Stomach (tissue), 9 donors: ENCODE results near the gene LDB3. TPM values are rescaled to one million over a fixed set of nuclear protein-coding genes. Genes with fewer than 3 reads are reported as not detected.

Experiments
- DNase-seq, 2 donors: peaks; one replicate each; pipeline versions ENCODE4 v3.0.0 to v3.0.0-alpha.2; 2013 to 2019
- H3K27ac ChIP-seq, 5 donors: fragments of 200-600 bp in 4 of 5; sonication (generic) in 4 of 5; one replicate each; pipeline ENCODE4 v1.5.1; 2013 to 2019; ENCODE audit warnings: mild to moderate bottlenecking in 1 of 5, moderate library complexity in 1 of 5
- H3K27me3 ChIP-seq, 3 donors: fragments of 200-600 bp; sonication (generic); one replicate each; pipeline ENCODE4 v1.5.1; 2017 to 2019; ENCODE audit warnings: mixed run types in 1 of 3
- H3K36me3 ChIP-seq, 4 donors: fragments of 200-600 bp; sonication (generic); 1 replicate in 3 of 4; 2 replicates in 1 of 4; pipeline ENCODE4 v1.5.1; 2016 to 2019
- H3K4me1 ChIP-seq, 4 donors: fragments of 200-600 bp; sonication (generic); one replicate each; pipeline ENCODE4 v1.5.1; 2016 to 2019
- H3K4me3 ChIP-seq, 4 donors: fragments of 200-600 bp; sonication (generic) in 3 of 4; one replicate each; pipeline ENCODE4 v1.5.1; 2016 to 2019; ENCODE audit warnings: mild to moderate bottlenecking in 1 of 4
- H3K9me3 ChIP-seq, 4 donors: fragments of 200-600 bp; sonication (generic); one replicate each; pipeline ENCODE4 v1.5.1; 2016 to 2019
- CTCF ChIP-seq, 7 experiments: fragments of 450-650 bp in 4 of 7; fragments of 200-600 bp in 3 of 7; sonication (generic) in 3 of 7; IDR thresholded peaks; one replicate each; pipeline ENCODE4 v1.5.1; 2016 to 2019; ENCODE audit warnings: antibody characterized with exemption in 7 of 7, control low read depth in 2 of 7, mild to moderate bottlenecking in 1 of 7
- EP300 ChIP-seq: sonication (generic); formaldehyde crosslinking; IDR thresholded peaks from one replicate; pipeline ENCODE4 v1.6.1; 2017; ENCODE audit warnings: antibody characterized with exemption
- POLR2A ChIP-seq, 4 donors: fragments of 450-650 bp; IDR thresholded peaks; one replicate each; pipeline ENCODE4 v1.6.1; 2016; ENCODE audit warnings: antibody characterized with exemption in 4 of 4, control low read depth in 2 of 4, mild to moderate bottlenecking in 1 of 4, moderate library complexity in 1 of 4
- POLR2AphosphoS5 ChIP-seq, 3 donors: sonication (generic); formaldehyde crosslinking; IDR thresholded peaks; one replicate each; pipeline ENCODE4 v1.6.1; 2016; ENCODE audit warnings: antibody characterized with exemption in 3 of 3
- WGBS, 5 donors: extraction: QIAGEN DNeasy Blood & Tissue Kit in 3 of 5; methylation state at CpG; one replicate each; pipeline versions ENCODE4 v1.1.5 to v1.1.7; 2013 to 2018; 5-methylcytosine and 5-hydroxymethylcytosine counted together
- intact Hi-C: fragments of 100-400 bp; cut with DNase I; formaldehyde crosslinking; loops from one replicate; pipeline ENCODE4 v1.15.1; 2023; ENCODE audit warnings: low total_unique reads
- polyA plus RNA-seq, 3 donors: library from polyadenylated mRNA; stranded (reverse); fragments of 200-250 nt; gene quantifications; one replicate each; pipeline ENCODE4 v1.2.3, GENCODE V29; 2013
- total RNA-seq, 5 donors: library from RNA; depleted of rRNA; stranded (reverse); fragments of >200 nt; gene quantifications; one replicate each; pipeline versions ENCODE4 v1.1.0 to v1.2.3, GENCODE V29; 2014 to 2016
- donor health status: healthy with polysubstance abuse.
- donor health status: Bipolar disorder and iron deficiency.
- donor health status: healthy.

The LDB3 gene
- total and polyA plus RNA-seq, 8 donors = 0.29 to 8.5 (median 2.5) TPM

GRCh38 chr10:86682675-86683074, 14.4 kb downstream of the LDB3 start:
- no peak overlapping the region for H3K27ac ChIP-seq
- peaks cover 12 to 46% (median 25%) of the 10 kb centered on the region in 4 donors for H3K4me1 ChIP-seq
- 74 to 93% (median 88%) methylated on average over 2 of the region's 2 CpGs for WGBS, 5 donors

DNA sequence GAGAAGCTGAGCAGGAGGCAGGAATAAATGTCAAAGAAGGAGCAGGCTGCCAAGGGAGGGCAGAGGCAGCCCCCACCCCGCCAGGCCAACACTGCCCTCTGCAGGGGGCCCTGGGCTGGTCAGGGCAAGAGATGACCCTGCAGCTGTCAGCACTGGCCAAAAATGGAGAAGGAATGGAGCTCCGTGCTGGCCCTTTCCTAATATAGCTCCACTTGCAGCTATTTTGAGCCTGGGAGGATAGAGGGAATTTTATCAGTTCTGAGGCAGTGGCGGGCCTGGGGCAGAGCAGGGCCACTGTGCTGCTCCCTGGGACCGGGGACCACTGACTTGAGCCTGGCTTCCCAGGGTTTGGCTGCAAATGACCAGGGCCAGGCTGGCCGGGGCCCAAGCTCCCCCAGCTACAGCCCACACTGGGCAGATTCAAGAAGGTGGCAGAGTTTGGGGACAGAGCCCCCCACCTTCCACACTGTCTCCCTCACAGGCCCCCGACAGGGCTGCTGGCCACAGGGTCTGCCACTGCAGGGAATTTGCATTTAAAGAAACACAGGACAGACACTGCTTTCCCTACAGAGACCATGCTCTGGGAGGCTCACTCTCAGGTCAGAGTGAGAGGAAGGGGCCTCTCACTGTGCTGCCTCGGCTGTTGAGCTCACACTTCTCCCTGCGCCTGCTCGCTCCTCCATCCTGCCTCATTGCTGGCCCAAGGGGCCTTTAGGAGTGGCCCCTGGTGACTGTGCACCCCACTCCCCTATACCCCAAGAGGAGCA, 16.2 kb downstream of the LDB3 start:
- intact Hi-C loops = no loop called here

More at GRCh38 chr10:86682675-86683074, 14.4 kb downstream of the LDB3 start:
- no peak for TF ChIP-seq CTCF (IDR thresholded peaks at IDR 0.05)
- no peak for TF ChIP-seq POLR2AphosphoS5 (IDR thresholded peaks at IDR 0.05)
- no peak for TF ChIP-seq EP300
- no peak for TF ChIP-seq POLR2A (IDR thresholded peaks at IDR 0.05)
- Histone ChIP-seq H3K36me3 (peaks cover 0 to 4% (median 0%) of the 10 kb centered on the region in 4 donors), H3K4me3 (no peak overlapping the region), H3K9me3 (no peaks in the 10 kb centered on the region), H3K27me3 (peaks cover 0 to 14% (median 0%) of the 10 kb centered on the region in 3 donors)
- intact Hi-C loops = no loop called here
- no peak for DNase-seq

GRCh38 chr10:86685416-86685815, 17.1 kb downstream of the LDB3 start:
- peaks cover 19 to 56% (median 36%) of the 10 kb centered on the region in 4 donors for H3K4me1 ChIP-seq
- H3K4me3 ChIP-seq = no peak overlapping the region
- H3K27ac ChIP-seq = peak overlapping the region in 4 of 5 donors; percentile 48 to 79 (median 54)
- intact Hi-C loops = no loop called here
- H3K9me3 ChIP-seq = no peaks in the 10 kb centered on the region
- TF ChIP-seq POLR2AphosphoS5 (IDR thresholded peaks at IDR 0.05) = no peak
- TF ChIP-seq EP300 = no peak
- no peak for TF ChIP-seq POLR2A (IDR thresholded peaks at IDR 0.05)
- no peak for TF ChIP-seq CTCF (IDR thresholded peaks at IDR 0.05)
- peaks cover 0 to 4% (median 0%) of the 10 kb centered on the region in 4 donors for H3K36me3 ChIP-seq
- WGBS, 5 donors = 85 to 93% (median 88%) methylated on average over 5 to 9 of the region's 9 CpGs
- DNase-seq = no peak
- peaks cover 0 to 14% (median 0%) of the 10 kb centered on the region in 3 donors for H3K27me3 ChIP-seq

More for the DNA sequence above, 16.2 kb downstream of the LDB3 start:
- TF ChIP-seq EP300 (no peak), CTCF (IDR thresholded peaks at IDR 0.05) (peak in 1 of 7 experiments; percentile 37), POLR2AphosphoS5 (IDR thresholded peaks at IDR 0.05) (peak in 1 of 3 donors; percentile 15)
- peak overlapping the region in 4 of 5 donors; percentile 48 to 79 (median 54) for H3K27ac ChIP-seq
- H3K4me1 ChIP-seq = peaks cover 19 to 55% (median 36%) of the 10 kb centered on the region in 4 donors
- no peaks in the 10 kb centered on the region for H3K9me3 ChIP-seq
- H3K36me3 ChIP-seq = peaks cover 0 to 4% (median 0%) of the 10 kb centered on the region in 4 donors
- peak in 1 of 2 donors; percentile 68 for DNase-seq
- H3K27me3 ChIP-seq = peaks cover 0 to 14% (median 0%) of the 10 kb centered on the region in 3 donors
- 42 to 62% (median 55%) methylated on average over 6 to 9 of the region's 9 CpGs for WGBS, 5 donors
- H3K4me3 ChIP-seq = no peak overlapping the region

DNA sequence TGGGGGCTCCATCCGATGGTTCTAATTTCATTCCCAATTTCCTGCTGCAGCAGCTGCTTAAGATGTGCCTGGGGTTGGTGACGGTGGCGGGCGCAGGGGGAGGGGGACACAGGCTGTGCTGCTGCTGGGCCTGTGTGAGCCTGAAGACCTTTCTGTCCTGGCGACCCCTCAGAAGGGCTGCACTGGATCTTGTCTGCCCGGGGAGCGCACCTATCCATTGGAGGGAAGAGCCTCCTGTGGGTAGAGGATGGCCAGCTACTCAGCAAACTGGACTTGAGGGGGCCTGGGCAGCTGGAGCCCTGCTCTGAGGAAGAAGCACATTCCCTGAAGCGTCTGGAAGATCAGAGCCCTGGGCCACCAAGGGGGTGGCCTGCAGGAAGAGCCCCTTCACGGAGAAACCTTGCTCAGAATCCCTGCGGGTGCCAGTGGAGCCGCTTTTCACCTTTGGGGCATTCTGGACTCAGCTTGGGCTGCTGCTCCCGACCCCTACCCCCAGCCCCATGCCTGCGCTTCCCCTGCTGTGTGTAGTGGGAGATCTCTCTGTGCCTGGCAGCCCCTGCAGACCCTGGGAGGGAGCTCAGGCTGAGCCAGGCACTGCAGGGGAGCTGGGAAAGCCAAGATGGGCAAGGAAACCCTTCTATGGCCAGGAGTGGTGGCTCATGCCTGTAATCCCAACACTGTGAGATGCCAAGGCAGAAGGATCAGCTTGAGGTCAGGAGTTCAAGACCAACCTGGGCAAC, 17.8 kb downstream of the LDB3 start:
- intact Hi-C loops = no loop called here
- Histone ChIP-seq H3K4me3 (no peak overlapping the region), H3K9me3 (no peaks in the 10 kb centered on the region), H3K4me1 (peaks cover 18 to 57% (median 34%) of the 10 kb centered on the region in 4 donors), H3K36me3 (peaks cover 0 to 4% (median 0%) of the 10 kb centered on the region in 4 donors), H3K27me3 (peaks cover 0 to 14% (median 0%) of the 10 kb centered on the region in 3 donors), H3K27ac (peak overlapping the region in 3 of 5 donors; percentile 58 to 79 (median 68))
- WGBS, 5 donors = 74 to 86% (median 79%) methylated on average over 5 to 13 of the region's 13 CpGs
- no peak for DNase-seq
- TF ChIP-seq EP300 (no peak), POLR2A (IDR thresholded peaks at IDR 0.05) (no peak), CTCF (IDR thresholded peaks at IDR 0.05) (no peak), POLR2AphosphoS5 (IDR thresholded peaks at IDR 0.05) (no peak)
